ENCODE results near the gene OLFM1.

The OLFM1 gene

DNA sequence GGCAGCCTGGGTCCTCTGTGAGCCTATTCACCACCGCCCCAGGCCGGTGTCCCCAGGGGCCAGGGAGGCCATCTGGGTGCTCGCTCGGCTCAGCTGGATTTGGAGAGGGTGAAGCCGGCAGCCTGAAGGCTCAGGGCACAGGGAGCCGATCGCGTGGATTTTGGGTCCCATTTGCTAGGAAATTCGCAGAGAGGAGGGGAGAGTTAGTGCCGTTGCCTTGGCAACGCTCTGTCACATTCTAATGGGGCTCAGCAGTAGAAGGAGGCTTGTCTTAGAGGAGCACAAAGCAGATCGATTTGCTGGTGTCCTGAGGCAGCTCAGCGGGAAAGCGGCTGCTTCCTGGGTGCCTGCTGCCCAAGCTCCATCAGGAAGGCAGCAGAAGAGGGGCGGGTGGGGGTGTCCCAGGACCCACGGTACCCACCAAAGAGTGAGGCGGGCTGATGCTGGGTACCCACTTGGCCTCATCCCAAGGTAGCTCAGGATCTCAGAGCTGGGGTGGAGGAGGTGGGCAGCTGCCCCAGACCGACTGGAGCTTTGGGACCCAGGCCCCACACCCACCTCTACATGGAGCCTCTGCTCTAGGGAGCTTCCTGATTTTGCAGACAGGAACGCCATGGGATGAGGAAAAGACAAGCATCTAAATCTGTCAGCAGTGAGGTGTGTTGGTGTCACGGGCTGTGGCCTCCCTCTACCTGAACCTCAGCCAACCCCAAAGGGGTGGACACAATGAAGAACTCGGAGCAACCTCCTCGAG lies 17.1 kb upstream of the OLFM1 start:
- no peak overlapping the region for H3K4me3 ChIP-seq (ENCODE audit: extremely low read depth, insufficient read depth, low read length, poor library complexity, severe bottlenecking)
- H3K27ac ChIP-seq (ENCODE audit: low read depth, low read length, severe bottlenecking): no peak overlapping the region
- no peaks in the 10 kb centered on the region for H3K4me1 ChIP-seq (ENCODE audit: control insufficient read depth, insufficient read depth, low read length, poor library complexity, severe bottlenecking)
- peaks cover 2% of the 10 kb centered on the region for H3K9me3 ChIP-seq (ENCODE audit: control insufficient read depth, low read length)
- H3K36me3 ChIP-seq (ENCODE audit: control insufficient read depth, insufficient read depth, low read length): no peaks in the 10 kb centered on the region
- WGBS, 2 experiments (ENCODE audit: insufficient coverage in 2 of 2): 51 to 65% methylated on average over 16 to 17 of the region's 22 CpGs

DNA sequence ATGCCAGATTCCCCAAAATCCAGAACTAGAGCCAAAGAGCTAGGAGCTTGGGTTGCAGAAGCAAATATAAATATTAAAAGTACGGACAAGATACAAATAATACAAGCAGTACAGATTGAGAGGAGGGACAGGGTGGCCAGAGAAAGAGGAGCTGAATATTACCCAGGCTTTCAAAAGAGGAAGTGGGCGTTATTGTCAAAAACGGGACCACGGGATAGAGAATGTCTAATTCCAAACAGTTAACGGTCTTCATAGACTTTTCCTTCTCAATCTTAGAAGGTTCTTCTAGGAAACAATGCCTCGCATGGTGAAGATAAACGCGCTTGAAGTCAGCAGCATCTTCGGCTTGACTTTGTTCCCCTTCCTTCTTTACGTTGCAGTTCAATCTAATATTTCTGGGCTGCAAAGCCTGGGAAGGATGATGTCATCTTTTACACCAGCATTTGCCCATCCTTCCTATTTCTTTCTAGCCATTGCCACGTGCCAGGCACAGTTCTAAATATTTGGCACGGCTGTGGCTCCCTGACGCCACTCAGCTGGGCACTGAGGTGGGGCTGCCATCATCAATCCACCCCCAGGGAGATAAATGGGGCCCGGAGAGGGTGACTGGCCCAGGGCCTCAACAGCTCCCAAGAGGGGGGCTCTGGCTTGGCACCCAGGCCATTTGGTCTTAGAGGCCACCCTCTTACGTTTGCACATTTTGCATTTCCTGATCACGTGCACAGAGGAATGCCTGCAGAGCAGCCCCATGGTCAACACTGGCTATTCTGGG lies 16.3 kb upstream of the OLFM1 start:
- no peaks in the 10 kb centered on the region for H3K9me3 ChIP-seq (ENCODE audit: control insufficient read depth, low read length)
- no peak overlapping the region for H3K27ac ChIP-seq (ENCODE audit: low read depth, low read length, severe bottlenecking)
- no peaks in the 10 kb centered on the region for H3K36me3 ChIP-seq (ENCODE audit: control insufficient read depth, insufficient read depth, low read length)
- H3K4me1 ChIP-seq (ENCODE audit: control insufficient read depth, insufficient read depth, low read length, poor library complexity, severe bottlenecking): no peaks in the 10 kb centered on the region
- H3K4me3 ChIP-seq (ENCODE audit: extremely low read depth, insufficient read depth, low read length, poor library complexity, severe bottlenecking): no peak overlapping the region
- WGBS, 2 experiments (ENCODE audit: insufficient coverage in 2 of 2): 89% methylated on average over 14 of the region's 16 CpGs

DNA sequence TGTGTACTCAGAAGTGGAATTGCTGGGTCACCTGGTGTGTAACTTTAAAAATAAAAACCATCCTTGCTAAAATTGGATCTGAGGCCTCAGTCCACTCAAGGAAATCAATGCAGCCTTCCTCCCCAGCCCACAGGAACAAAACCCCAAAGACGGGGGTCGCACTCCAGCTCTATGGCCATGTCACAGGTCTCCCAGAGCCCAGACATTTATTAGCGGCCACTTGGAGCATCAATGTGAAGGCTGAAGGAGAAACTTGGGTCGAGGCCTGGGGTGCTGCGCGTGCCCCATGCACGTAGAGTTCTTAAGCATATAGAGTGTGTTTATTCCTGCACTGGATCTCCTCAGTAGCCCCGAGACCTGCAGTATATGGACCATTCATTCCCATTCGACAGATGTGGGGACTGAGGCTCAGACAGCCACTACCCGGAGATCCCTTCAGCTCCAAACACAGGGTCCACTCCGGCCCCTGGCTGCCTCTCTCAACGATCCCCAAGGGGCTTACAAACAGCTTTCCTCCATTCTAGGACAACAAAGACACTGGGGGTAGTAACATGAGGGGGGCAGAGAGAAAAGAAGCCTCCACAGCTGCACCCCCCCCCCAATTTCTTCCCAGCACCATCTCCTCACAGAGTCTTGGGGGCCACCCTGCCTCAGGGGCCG lies 14.3 kb upstream of the OLFM1 start:
- Histone ChIP-seq H3K36me3 (ENCODE audit: control insufficient read depth, insufficient read depth, low read length) (no peaks in the 10 kb centered on the region), H3K4me3 (ENCODE audit: extremely low read depth, insufficient read depth, low read length, poor library complexity, severe bottlenecking) (no peak overlapping the region), H3K4me1 (ENCODE audit: control insufficient read depth, insufficient read depth, low read length, poor library complexity, severe bottlenecking) (no peaks in the 10 kb centered on the region), H3K9me3 (ENCODE audit: control insufficient read depth, low read length) (no peaks in the 10 kb centered on the region), H3K27ac (ENCODE audit: low read depth, low read length, severe bottlenecking) (no peak overlapping the region)
- 87 to 91% methylated on average over 11 to 13 of the region's 13 CpGs for WGBS, 2 experiments (ENCODE audit: insufficient coverage in 2 of 2)

DNA sequence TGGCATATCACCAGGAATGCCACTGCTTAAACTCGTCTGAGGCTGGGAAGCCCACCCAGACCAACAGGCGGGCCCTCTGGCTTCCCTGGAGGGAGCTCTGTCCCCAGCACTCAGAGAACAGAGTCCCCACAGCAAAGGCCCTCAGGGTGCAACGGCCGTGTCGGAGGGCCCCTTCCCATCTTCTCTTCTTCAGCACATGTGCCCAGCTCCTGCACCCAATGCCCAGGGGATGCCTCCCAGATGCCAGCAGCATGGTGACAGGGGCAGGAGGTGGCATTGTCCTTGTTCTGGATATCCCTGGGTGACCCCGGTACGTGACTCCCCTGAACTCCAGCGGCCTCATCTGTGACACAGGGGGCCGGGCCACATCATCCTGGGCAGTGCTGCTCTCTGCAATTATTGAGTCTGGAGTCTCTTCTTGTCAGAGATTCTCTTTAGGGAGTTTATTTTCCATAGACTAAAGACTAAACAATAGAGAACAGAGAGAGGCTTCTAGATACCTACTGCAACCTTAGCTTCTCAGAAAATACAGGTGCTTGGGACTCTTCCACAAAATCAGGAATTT lies 13.6 kb upstream of the OLFM1 start:
- Histone ChIP-seq H3K27ac (ENCODE audit: low read depth, low read length, severe bottlenecking) (no peak overlapping the region), H3K4me1 (ENCODE audit: control insufficient read depth, insufficient read depth, low read length, poor library complexity, severe bottlenecking) (no peaks in the 10 kb centered on the region), H3K36me3 (ENCODE audit: control insufficient read depth, insufficient read depth, low read length) (no peaks in the 10 kb centered on the region), H3K9me3 (ENCODE audit: control insufficient read depth, low read length) (no peaks in the 10 kb centered on the region), H3K4me3 (ENCODE audit: extremely low read depth, insufficient read depth, low read length, poor library complexity, severe bottlenecking) (no peak overlapping the region)
- WGBS, 2 experiments (ENCODE audit: insufficient coverage in 2 of 2): 90 to 92% methylated on average over 7 to 9 of the region's 9 CpGs

DNA sequence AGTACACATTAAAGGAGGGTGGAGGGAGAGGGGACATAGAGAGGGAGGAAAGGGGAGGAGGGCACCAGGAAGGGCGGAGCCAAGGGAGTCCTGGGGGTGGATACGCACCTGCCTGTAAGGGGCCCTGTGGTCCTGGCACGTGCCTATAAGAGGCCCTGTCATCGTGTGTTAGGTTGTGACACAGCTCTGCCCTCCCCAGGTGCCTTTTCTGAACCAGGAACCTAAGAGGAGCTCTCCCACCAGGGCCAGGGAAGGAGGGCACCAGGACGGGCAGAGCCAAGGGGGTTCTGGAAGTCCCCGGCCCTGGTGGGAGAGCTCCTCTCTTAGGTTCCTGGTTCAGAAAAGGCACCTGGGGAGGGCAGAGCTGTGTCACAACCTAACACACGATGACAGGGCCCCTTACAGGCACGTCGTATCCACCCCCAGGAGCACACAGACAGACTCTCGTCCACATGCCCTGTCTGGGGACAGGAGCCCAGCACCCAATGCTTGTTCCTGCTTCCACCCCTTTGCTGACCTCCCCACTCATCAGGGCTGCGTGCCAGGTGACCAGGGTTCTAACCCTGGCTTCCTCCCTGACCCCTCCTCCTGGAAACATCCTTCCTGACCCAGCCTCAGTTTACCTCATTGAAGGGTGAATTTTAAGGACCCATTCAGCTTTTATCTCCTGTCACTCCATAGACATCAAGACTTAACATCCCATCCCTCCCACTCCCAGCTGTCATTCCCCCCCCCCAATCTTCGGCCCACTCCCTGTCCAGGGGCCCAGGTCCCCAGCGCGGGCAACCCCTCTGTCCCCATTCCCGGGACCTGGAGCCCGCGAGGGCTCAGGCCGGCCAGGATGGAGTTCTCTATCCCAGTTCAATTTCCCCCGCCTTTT lies 12.9 kb upstream of the OLFM1 start:
- H3K27ac ChIP-seq (ENCODE audit: low read depth, low read length, severe bottlenecking): no peak overlapping the region
- H3K9me3 ChIP-seq (ENCODE audit: control insufficient read depth, low read length): no peaks in the 10 kb centered on the region
- no peaks in the 10 kb centered on the region for H3K36me3 ChIP-seq (ENCODE audit: control insufficient read depth, insufficient read depth, low read length)
- H3K4me3 ChIP-seq (ENCODE audit: extremely low read depth, insufficient read depth, low read length, poor library complexity, severe bottlenecking): peak overlapping the region; percentile 44
- WGBS, 2 experiments (ENCODE audit: insufficient coverage in 2 of 2): 55 to 58% methylated on average over 15 to 18 of the region's 19 CpGs
- no peaks in the 10 kb centered on the region for H3K4me1 ChIP-seq (ENCODE audit: control insufficient read depth, insufficient read depth, low read length, poor library complexity, severe bottlenecking)

DNA sequence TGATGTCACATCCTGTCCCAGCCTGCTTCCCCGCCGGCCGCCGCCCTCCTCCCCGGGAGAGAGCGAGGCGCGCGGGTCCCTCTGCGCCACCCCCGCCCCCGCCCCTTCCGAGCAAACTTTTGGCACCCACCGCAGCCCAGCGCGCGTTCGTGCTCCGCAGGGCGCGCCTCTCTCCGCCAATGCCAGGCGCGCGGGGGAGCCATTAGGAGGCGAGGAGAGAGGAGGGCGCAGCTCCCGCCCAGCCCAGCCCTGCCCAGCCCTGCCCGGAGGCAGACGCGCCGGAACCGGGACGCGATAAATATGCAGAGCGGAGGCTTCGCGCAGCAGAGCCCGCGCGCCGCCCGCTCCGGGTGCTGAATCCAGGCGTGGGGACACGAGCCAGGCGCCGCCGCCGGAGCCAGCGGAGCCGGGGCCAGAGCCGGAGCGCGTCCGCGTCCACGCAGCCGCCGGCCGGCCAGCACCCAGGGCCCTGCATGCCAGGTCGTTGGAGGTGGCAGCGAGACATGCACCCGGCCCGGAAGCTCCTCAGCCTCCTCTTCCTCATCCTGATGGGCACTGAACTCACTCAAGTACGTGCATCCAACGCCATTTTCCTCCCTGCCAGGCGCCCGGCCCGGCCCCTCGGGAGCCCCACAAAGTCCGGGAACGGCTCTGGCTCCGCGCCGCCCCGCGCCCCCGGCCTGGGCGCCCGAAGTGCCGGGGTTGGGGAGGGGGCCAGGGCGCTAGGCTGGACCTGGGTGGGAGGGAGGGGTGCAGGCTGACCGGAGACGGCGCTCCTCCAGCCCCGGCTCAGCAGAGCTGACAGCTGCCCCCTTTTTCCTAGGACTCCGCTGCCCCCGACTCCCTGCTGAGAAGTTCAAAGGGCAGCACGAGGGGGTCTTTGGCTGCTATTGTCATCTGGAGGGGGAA lies 12.0 kb upstream of the OLFM1 start:
- Histone ChIP-seq H3K4me3 (ENCODE audit: extremely low read depth, insufficient read depth, low read length, poor library complexity, severe bottlenecking) (peak overlapping the region; percentile 44), H3K36me3 (ENCODE audit: control insufficient read depth, insufficient read depth, low read length) (no peaks in the 10 kb centered on the region), H3K27ac (ENCODE audit: low read depth, low read length, severe bottlenecking) (no peak overlapping the region), H3K9me3 (ENCODE audit: control insufficient read depth, low read length) (no peaks in the 10 kb centered on the region), H3K4me1 (ENCODE audit: control insufficient read depth, insufficient read depth, low read length, poor library complexity, severe bottlenecking) (no peaks in the 10 kb centered on the region)
- whole genome bisulfite sequencing, 2 experiments (ENCODE audit: insufficient coverage in 2 of 2): 0% methylated on average over 51 to 53 of the region's 90 CpGs

DNA sequence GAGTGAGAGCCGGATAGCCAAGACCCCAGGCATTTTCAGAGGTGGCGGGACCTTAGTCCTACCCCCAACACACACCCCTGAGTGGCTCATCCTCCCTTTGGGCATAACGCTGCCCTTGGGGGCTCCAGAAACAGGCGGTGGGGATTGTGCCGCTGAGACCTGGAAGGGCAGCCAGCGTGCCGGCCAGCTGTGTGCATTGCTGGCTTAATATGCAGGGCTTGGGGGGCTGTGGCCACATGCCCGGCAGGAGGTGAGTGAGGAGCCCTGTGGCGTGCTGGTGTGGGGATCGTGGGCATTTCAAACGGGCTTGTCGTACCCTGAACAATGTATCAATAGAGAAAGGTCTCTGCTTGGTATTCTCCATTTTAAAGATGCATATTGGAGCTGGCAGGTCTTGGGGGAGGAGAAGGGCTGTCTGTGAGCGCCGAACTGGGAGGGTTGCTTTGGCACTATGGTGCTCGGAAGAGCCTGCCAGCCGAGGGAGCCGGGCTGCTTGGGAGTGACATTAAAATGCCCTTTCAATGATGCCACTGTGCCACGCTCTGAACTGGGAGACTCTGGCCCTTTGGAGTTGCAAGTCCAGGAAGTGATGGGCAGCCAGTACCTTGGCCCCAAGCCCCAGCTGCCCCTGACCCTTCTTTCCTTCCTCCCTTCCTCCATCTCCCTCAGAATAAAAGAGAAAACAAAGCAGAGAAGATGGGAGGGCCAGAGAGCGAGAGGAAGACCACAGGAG lies 11.2 kb upstream of the OLFM1 start:
- WGBS, 2 experiments (ENCODE audit: insufficient coverage in 2 of 2): 24 to 33% methylated on average over 14 to 17 of the region's 19 CpGs

DNA sequence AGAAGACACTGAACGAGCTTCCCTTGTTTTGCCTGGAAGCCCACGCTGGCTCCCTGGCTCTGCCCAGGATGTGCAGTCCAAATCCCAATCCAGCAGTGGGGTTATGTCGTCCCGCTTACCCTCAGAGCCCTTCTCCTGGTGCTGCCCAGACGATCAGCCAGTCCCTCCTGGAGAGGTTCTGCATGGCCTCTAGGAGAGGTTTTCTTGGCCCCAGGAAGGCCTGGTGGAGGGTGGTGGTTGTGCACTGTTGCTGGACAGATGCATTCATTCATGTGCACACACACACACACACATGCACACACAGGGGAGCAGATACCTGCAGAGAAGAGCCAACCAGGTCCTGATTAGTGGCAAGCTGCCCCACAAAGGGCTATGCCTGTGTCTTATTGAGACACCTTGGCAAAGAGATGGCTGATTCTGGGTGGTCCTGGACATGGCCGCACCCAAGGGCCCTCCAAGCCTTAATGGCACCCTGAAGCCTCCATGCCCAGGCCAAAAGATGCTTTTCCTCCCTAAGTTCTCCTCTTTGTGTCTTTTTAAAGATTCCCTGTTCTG lies 10.5 kb upstream of the OLFM1 start:
- no peaks in the 10 kb centered on the region for H3K36me3 ChIP-seq (ENCODE audit: control insufficient read depth, insufficient read depth, low read length)
- no peak overlapping the region for H3K4me3 ChIP-seq (ENCODE audit: extremely low read depth, insufficient read depth, low read length, poor library complexity, severe bottlenecking)
- no peak overlapping the region for H3K27ac ChIP-seq (ENCODE audit: low read depth, low read length, severe bottlenecking)
- 78 to 83% methylated on average over 4 to 6 of the region's 6 CpGs for WGBS, 2 experiments (ENCODE audit: insufficient coverage in 2 of 2)
- no peaks in the 10 kb centered on the region for H3K4me1 ChIP-seq (ENCODE audit: control insufficient read depth, insufficient read depth, low read length, poor library complexity, severe bottlenecking)
- H3K9me3 ChIP-seq (ENCODE audit: control insufficient read depth, low read length): no peaks in the 10 kb centered on the region

More for the DNA sequence above, 11.2 kb upstream of the OLFM1 start:
- H3K4me1 ChIP-seq (ENCODE audit: control insufficient read depth, insufficient read depth, low read length, poor library complexity, severe bottlenecking): no peaks in the 10 kb centered on the region
- no peak overlapping the region for H3K4me3 ChIP-seq (ENCODE audit: extremely low read depth, insufficient read depth, low read length, poor library complexity, severe bottlenecking)
- H3K36me3 ChIP-seq (ENCODE audit: control insufficient read depth, insufficient read depth, low read length): no peaks in the 10 kb centered on the region
- no peaks in the 10 kb centered on the region for H3K9me3 ChIP-seq (ENCODE audit: control insufficient read depth, low read length)
- no peak overlapping the region for H3K27ac ChIP-seq (ENCODE audit: low read depth, low read length, severe bottlenecking)

Measured in mesodermal cell (in vitro differentiated cells).